HG02970 (cell line): ENCODE results near the gene DNAAF9.

ENCODE experiments used
- ATAC-seq: cut with Tn5 transposase; IDR thresholded peaks from one replicate; pipeline ENCODE4 v1.9.1; 2021; ENCODE audit warnings: mild to moderate bottlenecking, moderate library complexity, moderate number of reproducible peaks; ENCODE audit not compliant: unreplicated experiment, low FRiP score

Gene DNAAF9

GRCh38 chr20:3378138-3378537, 29.3 kb downstream of the DNAAF9 start:
- ATAC-seq: no peak

DNA sequence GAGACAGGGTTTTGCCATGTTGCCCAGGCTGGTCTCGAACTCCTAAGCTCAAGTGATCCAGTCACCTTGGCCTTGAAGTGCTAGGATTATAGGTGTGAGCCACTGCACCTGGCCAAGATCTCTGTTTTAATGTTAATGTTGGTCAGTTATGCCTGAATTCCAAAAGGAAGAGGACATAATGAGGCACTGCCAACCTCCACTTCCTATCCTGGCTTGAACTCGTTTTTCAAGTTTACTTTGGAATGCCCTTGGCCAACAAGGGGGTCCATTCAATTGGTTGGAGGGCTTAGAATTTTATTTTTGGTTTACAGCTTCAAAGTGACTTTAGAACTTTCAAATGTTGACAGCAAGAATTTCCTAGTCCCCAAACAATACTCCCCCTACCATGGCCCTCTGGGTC, 29.8 kb downstream of the DNAAF9 start:
- ATAC-seq: no peak

GRCh38 chr20:3374296-3374695, 33.2 kb downstream of the DNAAF9 start:
- ATAC-seq: no peak

GRCh38 chr20:3371754-3372153, 35.7 kb downstream of the DNAAF9 start:
- ATAC-seq: no peak

DNA sequence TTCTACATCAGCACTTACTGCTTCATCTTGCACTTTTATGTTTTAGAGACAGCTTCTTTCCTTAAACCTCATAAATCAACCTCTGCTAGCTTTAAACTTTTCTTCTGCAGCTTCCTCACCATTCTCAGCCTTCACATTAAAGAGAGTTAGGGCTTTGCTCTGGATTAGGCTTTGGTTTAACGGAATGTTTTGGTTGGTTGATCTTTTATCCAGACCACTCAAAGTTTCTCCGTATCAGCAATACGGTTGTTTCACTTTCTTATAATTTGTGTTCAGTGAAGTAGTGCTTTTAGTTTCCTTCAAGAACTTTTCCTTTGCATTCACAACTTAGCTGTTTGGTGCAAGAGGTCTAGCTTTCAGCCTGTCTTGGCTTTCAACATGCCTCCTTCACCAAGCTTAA, 40.4 kb downstream of the DNAAF9 start:
- no peak for ATAC-seq

DNA sequence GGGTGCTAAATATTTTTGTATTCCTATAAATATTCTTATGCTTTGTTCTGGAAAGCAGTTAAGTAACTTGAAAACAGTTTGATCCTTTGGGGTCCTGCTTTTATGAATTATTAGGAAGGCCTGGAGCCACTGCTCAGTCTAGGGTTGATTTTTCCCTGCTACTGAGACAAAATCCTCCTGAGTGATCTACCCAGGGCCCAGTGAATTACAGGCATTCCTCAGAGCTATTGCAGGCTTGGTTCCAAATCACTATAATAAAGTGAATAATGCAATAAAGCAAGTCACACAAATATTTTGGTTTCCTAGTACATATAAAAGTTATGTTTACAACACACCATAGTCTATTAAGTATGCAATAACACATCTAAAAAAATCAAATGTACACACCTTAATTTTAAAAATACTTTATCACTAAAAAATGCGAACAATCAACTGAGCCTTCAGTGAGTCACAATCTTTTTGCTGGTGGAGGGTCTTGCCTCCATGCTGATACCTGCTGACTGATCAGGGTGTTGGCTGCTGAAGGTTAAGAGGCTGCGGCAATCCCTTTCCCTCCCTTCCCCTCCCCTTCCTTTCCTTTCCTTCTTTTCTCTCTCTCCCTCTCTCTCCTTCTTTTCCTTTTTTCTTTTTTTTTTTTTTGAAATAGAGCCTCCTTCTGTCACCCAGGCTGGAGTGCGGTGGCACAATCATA, 43.0 kb downstream of the DNAAF9 start:
- no peak for ATAC-seq

DNA sequence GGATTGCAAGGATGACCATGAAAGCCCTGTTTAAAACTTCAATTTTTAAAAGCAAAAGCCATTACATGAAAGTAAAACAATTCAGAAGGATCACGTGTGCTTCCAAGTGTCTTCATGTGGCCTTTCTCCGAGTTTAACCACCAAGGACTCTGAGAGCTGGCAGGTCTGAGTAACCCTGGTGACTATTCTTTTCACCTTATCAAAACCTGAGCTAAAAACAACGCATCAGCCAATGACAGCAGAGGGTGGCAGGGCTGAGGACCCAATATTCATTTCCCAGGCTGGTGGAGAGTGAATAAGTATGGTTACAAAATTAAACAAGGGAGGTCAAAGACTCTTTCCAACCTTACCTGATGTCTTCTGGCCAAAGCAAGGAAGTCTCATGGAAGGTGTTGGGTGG, 46.7 kb downstream of the DNAAF9 start:
- no peak for ATAC-seq

- ATAC-seq: no peak
Measured at GRCh38 chr20:3358676-3359340, 48.7 kb downstream of the DNAAF9 start.
